ENCODE measurements around the gene NHERF2.

NHERF2 gene

DNA sequence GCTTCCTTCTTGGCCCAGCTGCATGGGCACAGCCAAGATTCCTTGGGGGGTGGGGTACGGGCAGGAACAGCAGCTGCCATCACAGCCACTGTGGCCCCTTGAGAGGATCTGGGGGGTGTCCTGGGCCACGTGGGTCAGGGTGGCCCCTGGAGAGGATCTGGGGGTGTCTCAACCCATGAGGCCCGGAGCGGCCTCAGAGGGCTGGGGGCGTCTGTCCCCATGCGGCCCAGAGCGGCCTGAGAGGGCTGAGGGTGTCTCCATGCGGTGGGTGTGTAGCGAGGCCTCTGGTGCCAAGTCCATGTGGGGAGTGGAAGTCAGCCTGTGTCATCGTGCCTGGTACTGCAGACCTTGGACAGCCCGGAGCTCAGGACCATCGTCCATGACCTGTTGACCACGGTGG is 34.8 kb downstream of the NHERF2 start:
- ATAC-seq: no peak
- DNase-seq: no peak

DNA sequence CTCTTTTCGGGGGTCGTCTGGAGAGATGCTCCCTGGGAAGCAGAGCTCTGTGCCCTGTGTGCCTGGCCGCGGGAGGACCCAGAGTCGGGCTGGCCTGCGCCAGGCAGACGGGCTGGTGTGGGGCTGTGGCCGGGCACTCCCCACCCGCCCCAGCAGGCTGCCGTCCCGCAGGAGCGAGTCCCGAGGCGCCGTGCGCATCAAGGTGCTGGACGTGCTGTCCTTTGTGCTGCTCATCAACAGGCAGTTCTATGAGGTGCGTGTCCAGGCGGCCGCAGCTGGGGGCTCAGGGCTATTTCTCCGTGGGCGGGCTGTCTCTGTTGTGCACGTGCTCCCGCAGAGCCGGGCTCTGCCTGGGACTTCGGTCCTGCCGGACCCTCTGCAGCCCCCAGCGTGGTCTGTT is 36.1 kb downstream of the NHERF2 start:
- DNase-seq: no peak
- no peak for ATAC-seq

GRCh38 chr16:2063861-2064260 is 37.2 kb downstream of the NHERF2 start:
- DNase-seq: no peak
- ATAC-seq: no peak

DNA sequence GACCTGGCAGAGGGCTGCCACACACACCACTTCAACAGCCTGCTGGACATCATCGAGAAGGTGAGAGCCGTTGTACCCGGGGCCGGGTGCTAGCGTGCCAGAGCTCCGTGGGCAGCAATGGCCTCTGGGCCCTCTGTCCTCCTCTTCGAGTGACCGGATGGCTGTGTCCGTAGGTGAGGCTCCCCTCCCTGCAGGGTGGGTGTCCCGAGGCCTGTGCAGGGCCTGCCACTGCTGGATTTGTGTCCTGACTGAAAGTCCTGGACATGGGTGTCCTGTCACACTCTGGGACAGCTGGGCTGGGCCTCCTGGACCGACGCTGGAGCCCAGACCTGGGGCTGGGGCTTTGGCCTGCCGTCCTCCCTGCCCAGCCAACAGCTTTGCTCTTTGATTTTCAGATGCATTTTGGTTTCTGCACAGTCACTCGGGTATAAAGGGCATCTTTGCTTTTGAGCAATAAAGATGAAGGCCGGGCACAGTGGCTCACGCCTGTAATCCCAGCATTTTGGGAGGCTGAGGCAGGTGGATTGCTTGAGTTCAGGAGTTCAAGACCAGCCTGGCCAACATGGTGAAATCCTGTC is 37.8 kb downstream of the NHERF2 start:
- DNase-seq: no peak

DNA sequence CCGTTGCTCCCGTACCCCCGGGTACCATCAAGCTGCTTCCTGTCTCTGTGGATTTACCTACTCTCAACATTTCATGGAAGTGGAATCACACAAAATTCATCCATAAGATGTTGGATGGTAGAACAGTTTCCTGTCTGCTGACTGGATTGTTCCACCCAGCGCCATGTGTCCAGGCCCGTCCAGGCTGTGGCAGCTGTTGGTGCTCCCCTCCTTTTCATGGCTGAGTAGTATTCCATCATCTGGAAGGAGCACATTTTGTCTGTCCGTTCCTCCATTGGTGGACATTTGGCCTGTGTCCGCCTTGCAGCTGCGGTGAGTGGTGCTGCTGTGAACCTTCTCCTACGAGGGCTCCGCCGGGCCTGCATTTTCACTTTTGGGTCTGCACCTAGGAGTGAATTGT is 39.4 kb downstream of the NHERF2 start:
- ATAC-seq (no peak), DNase-seq (no peak)

More for the DNA sequence above, 37.8 kb downstream of the NHERF2 start:
- ATAC-seq: no peak

GRCh38 chr16:2070576-2071453 is 44.1 kb downstream of the NHERF2 start:
- DNase-seq: no peak
- no peak for ATAC-seq

DNA sequence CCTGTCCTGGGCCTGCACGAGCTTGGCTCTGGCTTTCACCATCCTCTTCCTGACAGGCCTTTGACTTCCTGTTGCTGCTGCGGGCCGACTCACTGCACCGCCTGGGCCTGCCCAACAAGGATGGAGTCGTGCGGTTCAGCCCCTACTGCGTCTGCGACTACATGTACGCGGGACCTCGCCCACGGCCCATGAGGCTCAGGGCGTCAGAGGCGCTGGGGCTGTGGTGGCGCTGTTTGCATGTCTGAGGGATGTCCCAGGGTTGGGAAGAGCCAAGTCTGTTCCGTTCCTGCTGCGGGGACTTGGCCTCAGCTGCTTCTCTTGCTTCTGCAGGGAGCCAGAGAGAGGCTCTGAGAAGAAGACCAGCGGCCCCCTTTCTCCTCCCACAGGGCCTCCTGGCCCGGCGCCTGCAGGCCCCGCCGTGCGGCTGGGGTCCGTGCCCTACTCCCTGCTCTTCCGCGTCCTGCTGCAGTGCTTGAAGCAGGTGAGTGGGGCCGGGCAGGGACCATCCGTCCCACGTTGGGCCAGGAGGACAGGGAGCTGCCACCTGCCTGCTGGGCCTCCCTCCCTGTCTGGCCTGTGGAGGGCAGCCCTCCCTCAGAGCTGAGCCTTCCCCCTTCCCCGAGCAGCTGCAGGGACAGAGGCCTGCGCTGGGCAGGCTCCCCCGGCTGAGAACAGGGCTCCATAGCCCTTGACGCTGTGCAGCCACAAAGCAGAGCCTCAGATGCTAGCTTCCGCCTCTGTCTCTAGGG is 44.9 kb downstream of the NHERF2 start:
- DNase-seq (no peak), ATAC-seq (no peak)

DNA sequence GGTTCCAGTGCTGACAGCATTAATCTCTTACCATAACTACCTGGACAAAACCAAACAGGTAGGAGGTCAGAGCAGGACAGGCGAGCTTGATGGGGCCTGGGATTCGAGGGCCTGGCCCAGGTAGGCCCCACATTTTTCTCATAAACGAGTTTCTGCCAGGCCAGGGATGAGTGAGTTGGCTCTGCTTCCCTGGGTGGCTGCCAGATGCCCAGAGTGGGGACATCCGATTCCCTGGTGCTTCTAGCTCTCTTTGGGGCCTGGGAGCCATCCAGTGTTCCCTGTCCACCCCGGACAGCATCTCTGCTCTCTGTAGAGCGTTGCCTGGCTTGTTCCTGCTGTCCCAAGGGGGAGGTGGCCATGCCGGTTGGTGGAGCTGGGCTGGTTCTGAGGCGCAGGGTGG is 46.2 kb downstream of the NHERF2 start:
- DNase-seq: no peak

GRCh38 chr16:2074071-2074470 is 47.4 kb downstream of the NHERF2 start:
- ATAC-seq (no peak), DNase-seq (no peak)

More for the DNA sequence above, 46.2 kb downstream of the NHERF2 start:
- no peak for ATAC-seq

DNA sequence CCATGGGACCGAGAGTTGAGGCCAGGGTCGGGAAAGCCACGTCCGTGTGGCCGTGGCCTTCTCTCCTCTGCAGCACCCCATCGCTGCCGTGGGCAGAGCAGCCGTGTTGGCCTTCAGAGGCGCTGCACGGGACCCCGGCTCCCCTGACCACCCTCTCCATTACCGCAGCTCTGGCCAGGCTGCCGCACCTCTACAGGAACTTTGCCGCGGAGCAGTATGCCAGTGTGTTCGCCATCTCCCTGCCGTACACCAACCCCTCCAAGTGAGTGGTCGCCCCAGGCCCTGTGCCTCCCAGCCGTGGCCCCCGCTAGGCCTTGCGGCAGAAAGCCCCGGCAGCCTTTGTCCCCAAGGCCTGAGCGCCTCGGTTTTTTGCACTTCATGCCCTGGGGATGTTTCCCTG is 48.9 kb downstream of the NHERF2 start:
- ATAC-seq (no peak), DNase-seq (no peak)

DNA sequence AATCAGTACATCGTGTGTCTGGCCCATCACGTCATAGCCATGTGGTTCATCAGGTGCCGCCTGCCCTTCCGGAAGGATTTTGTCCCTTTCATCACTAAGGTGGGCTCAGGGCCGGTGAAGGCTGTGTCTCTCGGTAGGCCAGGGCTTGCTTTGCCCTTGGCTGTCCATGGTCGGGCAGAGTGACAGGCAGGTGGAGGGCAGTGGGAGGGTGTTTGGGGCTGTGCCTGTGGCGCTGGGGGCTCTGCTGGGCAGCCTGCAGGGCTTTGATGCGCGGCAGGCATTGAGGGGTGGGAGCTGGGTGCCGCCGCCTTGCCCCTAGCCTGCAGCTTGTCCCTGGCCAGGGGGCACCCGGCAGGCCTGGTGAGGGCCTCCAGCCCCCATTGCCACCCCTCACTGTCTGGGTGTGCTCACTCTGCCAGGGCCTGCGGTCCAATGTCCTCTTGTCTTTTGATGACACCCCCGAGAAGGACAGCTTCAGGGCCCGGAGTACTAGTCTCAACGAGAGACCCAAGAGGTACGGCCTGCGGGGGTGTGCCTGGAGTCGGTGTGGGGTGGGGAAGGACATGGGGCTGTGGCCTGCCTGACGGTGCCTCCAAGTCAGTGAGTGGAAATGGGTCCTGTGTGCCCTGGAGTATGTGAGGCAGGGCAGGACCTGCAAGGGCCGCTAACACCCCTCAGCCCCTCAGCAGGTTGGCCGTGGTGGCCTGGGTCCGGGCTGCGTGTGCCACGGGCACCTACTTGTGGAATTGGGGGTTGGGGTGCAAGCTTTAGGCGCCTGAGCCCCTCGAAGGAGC is 49.6 kb downstream of the NHERF2 start:
- ATAC-seq (no peak), DNase-seq (no peak)

- DNase-seq (no peak), ATAC-seq (no peak)
These were observed 50.3 kb downstream of the NHERF2 start for GRCh38 chr16:2077016-2077415.

GRCh38 chr16:2077696-2078095 is 51.0 kb downstream of the NHERF2 start:
- no peak for ATAC-seq
- no peak for DNase-seq

DNA sequence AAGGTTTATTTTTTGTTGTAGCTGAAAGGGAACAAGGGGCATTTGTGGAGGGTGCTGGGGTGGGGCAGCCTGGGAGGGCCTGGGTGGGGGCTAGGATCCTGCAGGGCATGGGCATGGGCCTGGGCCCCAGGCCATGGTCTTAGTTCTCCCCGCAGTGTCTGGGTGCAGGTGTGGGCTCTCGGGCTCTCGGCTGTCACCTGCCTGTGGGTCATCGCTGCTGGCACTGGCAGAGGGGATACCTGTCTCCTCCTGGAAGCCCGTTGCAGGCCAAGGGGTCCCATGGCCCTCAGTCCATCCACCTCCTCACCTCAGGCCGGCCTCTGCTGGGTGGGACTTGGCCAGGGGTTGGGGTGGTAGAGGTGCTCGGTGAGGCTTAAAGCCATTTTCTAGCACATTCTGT is 51.4 kb downstream of the NHERF2 start:
- DNase-seq (no peak), ATAC-seq (no peak)

DNA sequence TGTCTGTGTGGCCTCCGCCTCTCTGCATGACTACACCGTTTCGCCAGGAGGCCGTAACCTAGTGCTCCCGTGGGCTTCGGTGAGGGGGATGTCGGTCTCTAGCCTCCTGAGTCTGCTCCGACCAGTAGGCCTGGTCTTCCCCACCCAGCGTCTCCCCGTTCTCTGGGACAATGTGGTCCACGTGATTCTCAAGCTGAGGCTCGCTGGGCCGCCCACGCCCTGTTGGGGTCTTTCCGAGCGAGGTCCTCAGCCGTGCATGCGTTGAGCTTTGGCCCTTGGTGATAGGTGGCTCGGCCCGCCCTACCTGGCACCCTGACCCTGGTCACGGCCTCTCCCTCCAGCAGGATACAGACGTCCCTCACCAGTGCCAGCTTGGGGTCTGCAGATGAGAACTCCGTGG is 52.0 kb downstream of the NHERF2 start:
- ATAC-seq: no peak
- no peak for DNase-seq

- ATAC-seq (no peak), DNase-seq (no peak)
These were observed 52.7 kb downstream of the NHERF2 start for GRCh38 chr16:2079311-2079800.

- ATAC-seq (no peak), DNase-seq (no peak)
These were observed 53.3 kb downstream of the NHERF2 start for GRCh38 chr16:2079991-2080390.

GRCh38 chr16:2081201-2082084 is 54.7 kb downstream of the NHERF2 start:
- DNase-seq (no peak), ATAC-seq (no peak)

DNA sequence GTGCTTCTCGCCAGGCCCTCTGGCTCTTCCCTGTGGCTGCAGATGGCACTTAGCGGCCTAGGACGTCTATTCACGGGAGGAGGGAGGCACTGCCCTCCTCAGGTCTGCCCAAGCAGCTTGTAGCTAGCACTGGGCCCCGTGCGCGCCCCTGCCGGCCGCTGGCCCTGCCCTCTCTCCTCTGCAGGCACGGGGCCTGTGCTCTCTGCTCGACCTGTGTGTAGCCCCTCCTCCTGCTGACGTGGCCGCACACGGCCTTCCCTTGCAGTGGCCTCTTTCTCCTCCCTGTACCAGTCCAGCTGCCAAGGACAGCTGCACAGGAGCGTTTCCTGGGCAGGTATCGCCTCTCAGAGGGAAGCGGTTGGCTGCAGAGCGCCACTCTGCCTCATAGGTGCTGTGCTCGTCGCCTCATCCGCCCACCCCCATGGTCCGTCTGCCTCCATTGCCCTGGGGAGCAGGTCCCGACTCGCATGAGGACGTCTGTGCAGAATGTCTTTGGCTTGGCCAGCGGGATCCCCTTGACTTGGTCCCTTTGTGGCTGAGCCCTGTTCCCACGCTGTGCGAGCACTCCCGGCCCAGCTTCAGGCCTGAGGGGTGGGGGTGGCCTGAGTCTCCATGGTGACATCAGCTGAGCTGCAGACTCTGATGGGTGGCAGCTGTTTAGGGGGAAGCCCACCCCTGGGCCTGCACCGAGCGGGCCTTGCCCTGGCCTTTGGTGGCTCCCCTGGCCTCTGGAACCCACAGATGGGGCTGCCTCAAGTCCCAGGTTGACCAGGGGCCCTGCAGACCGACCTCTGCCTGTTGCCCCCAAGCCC is 55.7 kb downstream of the NHERF2 start:
- no peak for ATAC-seq
- DNase-seq: no peak

DNA sequence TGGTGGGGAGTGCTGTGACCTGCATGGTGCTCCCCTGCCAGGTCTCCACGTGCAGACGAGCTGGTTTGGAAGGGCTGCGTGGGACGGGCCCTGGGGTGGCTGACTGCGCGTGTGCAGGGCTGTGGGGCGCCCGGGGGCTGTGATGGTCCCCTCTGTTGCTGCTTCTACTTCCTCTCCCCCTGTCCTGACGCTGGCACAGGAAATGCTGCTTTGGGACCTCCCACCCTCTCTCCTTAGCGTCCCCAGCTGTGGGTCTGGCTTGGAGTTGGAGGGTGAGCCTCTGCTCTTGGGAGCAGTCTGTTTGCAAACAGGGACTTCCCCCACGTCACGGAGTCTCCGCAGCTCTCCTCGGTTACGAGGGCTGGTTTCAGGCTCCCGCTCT is 56.3 kb downstream of the NHERF2 start:
- DNase-seq: no peak
- no peak for ATAC-seq
